LHCN-M2 (cell line): ENCODE measurements around the gene MYBBP1A. TPM values are rescaled to one million over a fixed set of nuclear protein-coding genes. Genes with fewer than 3 reads are reported as not detected.

ENCODE experiments used
- DNase-seq: peaks from one replicate; pipeline ENCODE4 v3.0.0-alpha.2; 2012; ENCODE audit warnings: low read depth
- total RNA-seq: library from RNA; depleted of rRNA; stranded (reverse); fragments of >200 nt; gene quantifications from 2 replicates; pipeline ENCODE4 v1.2.3, GENCODE V29; 2014

Gene MYBBP1A
- total RNA-seq, 1 experiment from 2014 or later, result 58.8 TPM

DNA sequence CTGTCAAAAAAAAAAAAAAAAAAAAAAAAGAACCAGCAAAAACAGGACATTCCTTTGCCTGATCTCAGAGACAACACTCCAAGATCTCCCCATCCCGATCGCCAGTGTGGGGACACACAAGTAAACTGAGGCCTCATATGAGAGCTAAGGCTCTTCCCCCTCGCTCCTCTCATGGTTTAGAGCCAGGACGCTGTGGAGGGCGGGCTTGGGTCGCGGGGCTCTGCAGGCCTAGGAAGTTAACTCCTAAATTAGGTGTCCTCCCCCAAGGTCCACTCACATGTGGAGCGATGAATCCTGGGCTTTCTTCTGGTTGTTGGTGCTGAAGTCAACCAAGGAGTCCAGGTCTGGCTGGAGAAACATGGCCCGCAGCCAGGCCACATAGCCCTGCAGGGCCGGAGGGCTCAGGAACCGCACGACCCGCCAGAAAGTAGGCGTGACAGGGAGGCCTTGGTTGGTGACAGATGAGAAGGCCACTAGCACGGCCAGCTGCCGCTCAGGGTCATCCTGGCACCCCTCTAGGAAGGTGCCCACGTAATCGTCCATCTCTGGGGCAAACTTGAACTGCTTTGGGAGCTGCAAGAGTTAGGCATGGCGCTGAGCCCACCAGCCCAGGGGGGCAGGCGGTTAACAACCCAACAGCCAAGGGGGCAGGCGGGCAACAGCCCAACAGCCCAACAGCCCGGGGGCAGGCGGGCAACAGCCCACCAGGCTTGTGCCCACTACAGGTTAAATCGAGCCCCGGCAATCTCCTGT lies 5.2 kb downstream of the MYBBP1A start:
- DNase-seq, result no peak

GRCh38 chr17:4548721-4549531 lies 6.3 kb downstream of the MYBBP1A start:
- no peak for DNase-seq

DNA sequence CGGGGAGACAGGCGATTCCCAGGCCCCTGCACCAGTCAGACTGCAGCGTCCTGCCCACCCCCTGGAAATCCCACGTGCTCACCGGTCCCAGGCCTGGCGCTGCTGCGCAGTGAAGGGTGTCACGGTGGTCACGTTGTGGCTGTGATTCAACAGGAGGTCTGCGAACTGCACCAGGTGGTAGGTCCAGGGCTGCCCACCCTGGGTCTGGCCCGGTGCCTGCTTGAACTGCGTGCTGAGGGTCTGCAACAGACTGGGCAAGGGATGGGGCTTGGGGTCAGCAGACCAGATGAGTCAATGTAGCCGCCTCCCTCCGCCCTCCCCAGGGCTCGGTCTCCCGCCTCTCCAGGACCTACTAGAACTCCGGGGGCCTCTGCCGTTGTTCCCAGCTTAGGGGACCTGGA lies 7.1 kb downstream of the MYBBP1A start:
- DNase-seq, result no peak

- no peak for DNase-seq
Measured at GRCh38 chr17:4547118-4547906, 7.9 kb downstream of the MYBBP1A start.

GRCh38 chr17:4545217-4545951 lies 9.8 kb downstream of the MYBBP1A start:
- DNase-seq, result no peak

- no peak for DNase-seq
Measured at GRCh38 chr17:4544951-4545216, 10.3 kb downstream of the MYBBP1A start.

GRCh38 chr17:4544135-4544950 lies 10.8 kb downstream of the MYBBP1A start:
- no peak for DNase-seq

GRCh38 chr17:4543557-4544026 lies 11.6 kb downstream of the MYBBP1A start:
- no peak for DNase-seq

- DNase-seq, result no peak
Measured at GRCh38 chr17:4542726-4543191, 12.4 kb downstream of the MYBBP1A start.

GRCh38 chr17:4542003-4542725 lies 13.0 kb downstream of the MYBBP1A start:
- no peak for DNase-seq

- DNase-seq, result no peak
Measured at GRCh38 chr17:4541328-4542002, 13.7 kb downstream of the MYBBP1A start.

- DNase-seq, result no peak
Measured at GRCh38 chr17:4540687-4541327, 14.4 kb downstream of the MYBBP1A start.

DNA sequence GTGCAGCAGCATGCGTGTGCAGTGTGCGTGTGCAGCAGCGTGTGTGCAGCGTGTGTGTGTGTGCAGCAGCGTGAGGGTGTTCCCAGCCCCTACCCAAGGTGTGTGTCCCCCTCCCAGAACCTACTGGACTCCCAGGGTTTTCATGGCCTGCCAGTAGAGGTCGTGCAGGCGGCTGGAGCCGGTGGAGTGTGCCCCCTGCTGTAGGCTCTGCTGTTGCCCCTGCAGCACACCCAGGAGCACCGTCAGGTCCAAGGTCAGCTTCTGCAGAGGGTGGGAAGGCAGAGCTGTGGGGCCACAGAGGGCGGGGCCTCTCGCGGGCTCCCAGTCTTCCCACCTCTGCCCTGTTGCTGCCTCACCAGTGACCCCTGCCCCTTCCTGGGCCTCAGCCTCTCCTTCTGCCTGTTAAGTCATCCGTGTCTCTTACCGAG lies 14.9 kb downstream of the MYBBP1A start:
- no peak for DNase-seq

- no peak for DNase-seq
Measured at GRCh38 chr17:4539576-4540223, 15.5 kb downstream of the MYBBP1A start.

GRCh38 chr17:4539025-4539424 lies 16.2 kb downstream of the MYBBP1A start:
- DNase-seq, result no peak

GRCh38 chr17:4538236-4539002 lies 16.8 kb downstream of the MYBBP1A start:
- DNase-seq, result no peak

- DNase-seq, result no peak
Measured at GRCh38 chr17:4537451-4538235, 17.5 kb downstream of the MYBBP1A start.
